Upper lobe of right lung (tissue), 1 donor: ENCODE measurements around the gene MAGI2. TPM values are rescaled to one million over a fixed set of nuclear protein-coding genes. Genes with fewer than 3 reads are reported as not detected.
"Not testable (repeated sequence)": the region's sequence is repeated elsewhere in the genome, so short reads cannot be mapped to it uniquely, and the experiment has no call there.

Experiments
- ATAC-seq: fragments of 200-7000 bp; cut with Tn5 transposase; one replicate; pipeline ENCODE4 v1.9.1; 2020; ENCODE audit warnings: mild to moderate bottlenecking, moderate library complexity
- DNase-seq: peaks from one replicate; pipeline ENCODE4 v3.0.0-alpha.2; 2020
- H3K27ac ChIP-seq: fragments of 200-600 bp; one replicate; pipeline ENCODE4 v1.8.0; 2022
- H3K27me3 ChIP-seq: fragments of 200-600 bp; one replicate; pipeline ENCODE4 v1.8.0; 2022; ENCODE audit warnings: mild to moderate bottlenecking
- H3K36me3 ChIP-seq: fragments of 200-600 bp; one replicate; pipeline ENCODE4 v1.8.0; 2022
- H3K4me1 ChIP-seq: fragments of 200-600 bp; one replicate; pipeline ENCODE4 v1.8.0; 2022
- H3K4me3 ChIP-seq: fragments of 200-600 bp; one replicate; pipeline ENCODE4 v1.8.0; 2022; ENCODE audit warnings: mild to moderate bottlenecking
- H3K9me3 ChIP-seq: fragments of 200-600 bp; one replicate; pipeline ENCODE4 v1.8.0; 2022
- CTCF ChIP-seq: fragments of 200-600 bp; IDR thresholded peaks from one replicate; pipeline ENCODE4 v1.8.0; 2022; ENCODE audit warnings: antibody characterized with exemption
- intact Hi-C: fragments of 100-400 bp; cut with DNase I; formaldehyde crosslinking; loops from one replicate; pipeline ENCODE4 v1.11.0; 2022
- total RNA-seq: library from RNA; stranded (reverse); fragmentation: NEBNext Ultra II Directional; extraction: Animal tissue kit (Norgen Biotek cat#: 25700); gene quantifications from one replicate; pipeline ENCODE4 v1.2.1, GENCODE V29; 2021
- donor health status: DM: no; HTN: yes; CAD: no; lungs with severe emphysema.

Gene MAGI2
- total RNA-seq, 1 donor from 2014 or later = 12.8 TPM

DNA sequence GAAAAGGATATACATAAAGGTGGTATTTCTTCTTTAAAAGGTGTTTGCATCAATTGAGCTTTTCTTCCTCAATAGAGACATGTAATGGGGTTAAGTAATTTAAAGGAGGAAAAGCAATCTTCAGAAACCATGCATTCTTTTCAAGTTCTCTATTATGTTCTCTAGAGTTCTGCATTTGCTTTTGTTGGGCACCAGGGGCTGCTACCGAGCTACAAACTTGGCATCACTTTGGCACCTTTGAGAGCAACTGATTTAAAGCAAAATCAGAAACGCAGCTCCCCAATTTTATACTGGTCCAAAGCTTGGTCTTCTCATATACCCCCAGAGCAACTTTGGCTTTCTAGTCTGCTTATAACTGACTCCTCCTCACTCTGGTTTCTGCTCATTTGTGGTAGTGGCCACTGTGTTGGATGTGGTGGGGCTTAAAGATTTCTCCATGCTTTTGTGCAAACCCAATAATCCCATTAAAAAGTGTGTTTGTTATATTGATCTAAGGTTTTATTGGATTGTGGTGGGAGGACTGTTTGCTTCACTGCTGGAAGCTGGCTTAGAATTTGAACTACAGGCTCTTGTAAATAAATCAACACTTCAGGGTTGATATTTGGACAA is 942.8 kb downstream of the MAGI2 start:
- ATAC-seq (peak; percentile 64), DNase-seq (no peak)
- H3K9me3 ChIP-seq = no peaks in the 10 kb centered on the region
- no peak overlapping the region for H3K27ac ChIP-seq
- peak; percentile 53 for TF ChIP-seq CTCF
- H3K36me3 ChIP-seq = no peaks in the 10 kb centered on the region
- intact Hi-C loops = no loop called here
- H3K4me1 ChIP-seq = no peaks in the 10 kb centered on the region
- H3K4me3 ChIP-seq = no peak overlapping the region
- H3K27me3 ChIP-seq = no peaks in the 10 kb centered on the region

DNA sequence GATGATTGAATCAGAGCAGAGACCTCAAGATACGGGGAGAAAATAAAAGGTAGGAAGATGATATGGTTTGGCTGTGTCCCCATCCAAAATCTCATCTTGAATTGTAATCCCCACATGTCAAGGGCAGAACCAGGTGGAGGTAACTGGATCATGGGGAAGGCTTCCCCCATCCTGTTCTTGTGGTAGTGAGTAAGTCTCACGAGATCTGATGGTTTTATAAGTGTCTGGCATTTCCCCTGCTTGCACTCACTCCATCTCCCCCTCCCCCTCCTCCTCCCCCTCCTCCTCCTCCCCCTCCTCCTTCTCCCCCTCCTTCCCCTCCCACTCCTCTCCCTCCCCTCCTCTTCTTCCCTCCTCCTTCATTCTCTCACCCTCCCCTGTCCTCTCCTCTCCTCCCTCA is 950.2 kb downstream of the MAGI2 start:
- H3K27ac ChIP-seq, H3K27me3 ChIP-seq, H3K4me3 ChIP-seq, H3K9me3 ChIP-seq, ATAC-seq, DNase-seq, H3K36me3 ChIP-seq, H3K4me1 ChIP-seq, intact Hi-C loops: not testable (repeated sequence)

DNA sequence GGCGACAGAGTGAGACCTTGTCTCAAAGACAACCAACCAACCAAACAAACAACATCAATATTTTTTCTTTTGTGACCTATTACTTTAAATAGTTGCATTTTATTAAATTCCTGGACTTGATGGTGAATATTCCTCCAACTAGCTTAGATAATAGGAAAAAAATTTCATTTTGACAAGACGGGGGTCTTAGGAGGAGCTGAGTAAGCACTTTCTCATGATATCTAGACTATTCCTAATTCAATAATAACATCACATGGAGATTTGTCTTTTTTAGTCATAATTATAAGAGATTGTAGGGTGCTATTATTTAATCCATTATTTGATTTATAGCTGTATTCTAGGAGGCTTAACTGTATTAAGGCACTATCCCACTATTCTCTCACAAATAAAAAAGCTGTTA is 952.4 kb downstream of the MAGI2 start:
- ATAC-seq (no peak), DNase-seq (no peak)
- H3K4me3 ChIP-seq = no peak overlapping the region
- TF ChIP-seq CTCF = no peak
- no peaks in the 10 kb centered on the region for H3K36me3 ChIP-seq
- intact Hi-C loops = no loop called here
- no peaks in the 10 kb centered on the region for H3K4me1 ChIP-seq
- H3K27me3 ChIP-seq = no peaks in the 10 kb centered on the region
- no peak overlapping the region for H3K27ac ChIP-seq
- H3K9me3 ChIP-seq = no peaks in the 10 kb centered on the region

- intact Hi-C loops = no loop called here
- ATAC-seq = no peak
Observed at GRCh38 chr7:78499971-78500370, 953.5 kb downstream of the MAGI2 start.

DNA sequence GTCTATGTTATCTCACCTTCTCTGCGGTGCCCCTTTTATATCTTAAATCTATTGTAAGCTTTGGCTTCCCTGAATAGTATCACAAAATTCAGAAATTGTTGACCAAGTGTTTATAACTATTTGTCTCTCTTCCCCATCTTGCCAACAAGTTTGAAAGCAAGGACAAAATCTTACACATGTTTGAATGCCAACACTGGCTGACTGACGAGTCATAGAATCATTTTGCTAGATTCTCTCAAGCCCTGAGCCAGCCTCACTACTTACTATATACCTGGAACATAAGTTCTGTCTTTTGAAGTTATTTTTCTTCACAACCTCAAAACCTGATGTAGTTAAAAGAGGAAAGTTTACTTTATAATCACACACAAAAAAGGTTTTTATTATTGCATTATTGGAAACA is 954.2 kb downstream of the MAGI2 start:
- TF ChIP-seq CTCF = no peak
- intact Hi-C loops = no loop called here
- Histone ChIP-seq H3K27me3 (no peaks in the 10 kb centered on the region), H3K4me3 (no peak overlapping the region), H3K36me3 (no peaks in the 10 kb centered on the region), H3K27ac (no peak overlapping the region), H3K4me1 (no peaks in the 10 kb centered on the region), H3K9me3 (no peaks in the 10 kb centered on the region)
- ATAC-seq (no peak), DNase-seq (no peak)

More at GRCh38 chr7:78499971-78500370, 953.5 kb downstream of the MAGI2 start:
- Histone ChIP-seq H3K27me3 (no peaks in the 10 kb centered on the region), H3K9me3 (no peaks in the 10 kb centered on the region), H3K4me1 (no peaks in the 10 kb centered on the region), H3K4me3 (no peak overlapping the region), H3K27ac (no peak overlapping the region), H3K36me3 (no peaks in the 10 kb centered on the region)
- TF ChIP-seq CTCF = no peak
- DNase-seq = no peak

- H3K4me3 ChIP-seq = no peak overlapping the region
Observed at GRCh38 chr7:78497728-78498427, 955.6 kb downstream of the MAGI2 start.

More at GRCh38 chr7:78497728-78498427, 955.6 kb downstream of the MAGI2 start:
- no peak for ATAC-seq
- H3K36me3 ChIP-seq = no peaks in the 10 kb centered on the region
- no peaks in the 10 kb centered on the region for H3K4me1 ChIP-seq
- TF ChIP-seq CTCF = no peak
- H3K27ac ChIP-seq = no peak overlapping the region
- no peak for DNase-seq
- intact Hi-C loops = no loop called here
- no peaks in the 10 kb centered on the region for H3K27me3 ChIP-seq
- no peaks in the 10 kb centered on the region for H3K9me3 ChIP-seq
